Eye (tissue), 1 donor: Measurements from ENCODE around the gene GBA2.
A peak's percentile ranks its signal among the peaks of the same experiment; 100 is the strongest.

ENCODE experiments used
- DNase-seq: peaks from one replicate; pipeline ENCODE4 v3.0.0-alpha.2; 2015

GBA2 gene

DNA sequence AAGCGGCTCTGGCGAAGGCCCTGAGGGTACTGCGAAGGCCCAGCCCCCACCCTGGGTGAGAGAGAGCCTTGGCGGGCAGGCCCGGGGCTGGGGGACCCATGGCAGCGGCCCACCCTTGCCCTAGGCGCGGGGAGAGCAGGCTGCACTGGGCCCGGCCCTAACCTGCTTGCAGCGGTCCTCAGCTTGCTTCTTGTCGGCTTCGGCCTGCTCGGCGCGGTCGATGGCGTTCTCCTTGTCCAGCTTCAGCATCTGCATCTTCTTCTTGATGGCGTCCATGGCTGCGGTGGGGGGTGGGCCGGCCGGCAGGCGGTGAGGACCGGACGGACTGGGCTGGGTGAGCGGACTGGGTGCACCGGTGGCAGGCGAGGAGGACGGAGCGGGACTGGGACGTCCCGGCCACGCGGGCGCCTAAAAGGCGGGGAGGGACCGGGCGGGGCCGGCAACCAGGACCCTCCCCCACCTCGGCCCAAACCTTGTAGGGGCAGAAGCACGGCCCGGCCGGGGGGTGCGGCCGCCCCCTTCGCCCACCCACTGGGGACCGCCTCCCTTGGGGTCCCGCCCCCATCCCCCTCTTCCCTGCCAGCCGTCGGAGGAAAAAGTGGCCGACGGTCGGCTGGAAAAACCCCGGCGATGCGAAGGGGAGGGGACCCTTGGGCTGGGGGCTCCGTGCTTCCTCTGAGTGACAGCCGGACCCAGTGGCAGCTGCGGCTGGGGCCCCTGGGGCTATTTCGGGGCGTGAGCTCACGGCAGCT lies 59.3 kb downstream of the GBA2 start, which contains the start of gene TPM2:
TSS of gene TPM2 (minus strand) at position 384 of the 752 bp plus-strand sequence. CDS start at position 276, 108 bp downstream.
- peak; percentile 72 for DNase-seq

DNA sequence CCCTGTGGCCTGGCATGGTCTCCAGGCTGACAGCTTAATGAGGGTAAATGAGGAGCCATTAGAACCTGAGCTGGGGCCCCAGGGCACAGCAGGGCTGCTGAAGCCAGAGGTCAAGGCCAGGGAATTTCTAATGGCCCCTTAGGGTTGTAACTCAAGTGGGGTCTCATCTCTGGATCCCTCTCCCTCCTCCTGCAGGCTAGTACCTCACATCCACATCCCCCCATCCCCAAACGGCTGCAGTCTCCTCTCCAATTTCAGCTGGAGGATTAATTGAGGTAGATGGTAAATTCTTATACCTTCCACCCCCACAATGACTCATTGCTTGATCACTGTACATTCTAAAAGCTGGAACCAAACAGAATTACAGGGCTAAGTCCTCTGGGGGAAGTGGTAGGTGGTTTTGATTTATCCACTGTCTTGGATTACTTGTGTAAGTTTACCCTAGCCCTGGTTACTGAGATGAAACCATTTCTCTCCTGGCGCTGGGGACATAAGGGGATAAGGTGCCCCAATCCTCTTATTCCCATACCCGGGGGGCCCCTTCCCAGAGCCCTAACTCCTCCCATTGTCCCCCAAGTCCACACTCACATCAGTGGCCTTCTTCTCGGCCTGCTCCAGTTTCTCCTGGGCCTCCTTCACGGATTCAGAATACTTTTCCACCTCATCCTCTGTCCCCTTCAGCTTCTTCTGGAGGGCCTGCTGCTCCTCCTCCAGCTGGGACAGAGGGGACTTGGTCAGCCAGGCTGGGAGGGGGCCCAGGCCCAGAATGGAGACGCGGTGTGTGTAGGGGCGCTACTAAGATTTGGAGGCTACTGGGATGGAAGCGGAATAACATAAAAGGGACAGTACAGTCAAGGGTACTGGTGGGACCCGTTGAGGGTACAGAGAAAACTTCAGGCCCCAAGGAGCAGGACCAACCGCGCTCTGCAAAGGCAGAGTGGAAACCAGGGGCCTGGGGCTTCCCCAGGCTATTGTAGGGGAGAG lies 60.2 kb downstream of the GBA2 start:
- DNase-seq: peak; percentile 38

DNA sequence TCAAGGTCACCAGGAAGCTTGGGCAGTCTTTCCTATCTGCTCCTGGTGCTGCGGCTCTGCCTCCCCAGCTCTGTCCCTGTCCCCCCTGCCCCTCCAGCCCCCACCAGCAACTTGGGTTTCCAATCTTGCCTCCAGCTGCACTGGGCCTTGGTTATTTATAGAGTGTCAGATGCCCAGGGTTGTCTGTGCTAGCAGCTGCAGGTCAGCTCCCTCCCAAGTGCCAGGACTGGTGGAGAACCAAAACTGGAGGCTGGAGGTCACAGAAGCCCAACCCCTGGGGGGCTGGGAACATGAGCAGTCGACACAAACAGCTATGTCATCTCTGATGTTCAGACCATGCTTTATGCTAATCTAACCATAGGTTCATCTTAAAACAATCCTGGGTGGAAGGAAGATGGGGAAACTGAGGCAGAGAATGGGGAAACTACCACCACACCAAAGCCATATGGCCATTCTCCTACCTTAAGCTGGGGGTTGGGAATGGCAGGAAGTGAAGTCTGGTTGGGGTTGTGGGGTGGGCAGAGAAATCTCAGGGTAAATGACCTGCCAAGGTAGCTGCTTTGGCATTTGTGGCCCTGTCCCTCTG lies 61.0 kb downstream of the GBA2 start:
- DNase-seq: no peak

DNA sequence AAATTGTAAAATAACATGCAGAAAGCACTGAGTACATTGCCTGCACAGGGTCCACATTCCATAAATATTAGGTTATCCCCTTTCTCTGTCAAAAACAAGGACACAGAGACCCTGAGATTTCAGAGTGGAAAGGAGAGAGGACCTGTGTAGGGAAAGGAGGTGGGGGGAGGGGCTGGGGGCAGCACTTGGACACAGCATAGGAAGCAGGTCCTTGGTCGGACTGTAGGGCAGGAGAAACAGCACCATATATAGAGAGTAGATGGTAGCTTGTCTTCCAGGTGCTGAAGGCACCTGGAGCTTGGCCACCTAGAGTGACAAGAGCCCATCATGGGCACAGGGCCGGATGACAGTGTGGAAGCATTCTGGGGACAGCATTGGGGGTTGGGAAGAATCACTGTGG lies 61.7 kb downstream of the GBA2 start:
- DNase-seq: no peak
